Activated T-cell treated with anti-CD3 and anti-CD28 coated beads for 48 hours (primary cell): ENCODE measurements around the gene TBCD.

Source experiments
- DNase-seq: peaks from one replicate; pipeline ENCODE4 v3.0.0-alpha.2; 2020; ENCODE audit warnings: low read depth

Gene TBCD

DNA sequence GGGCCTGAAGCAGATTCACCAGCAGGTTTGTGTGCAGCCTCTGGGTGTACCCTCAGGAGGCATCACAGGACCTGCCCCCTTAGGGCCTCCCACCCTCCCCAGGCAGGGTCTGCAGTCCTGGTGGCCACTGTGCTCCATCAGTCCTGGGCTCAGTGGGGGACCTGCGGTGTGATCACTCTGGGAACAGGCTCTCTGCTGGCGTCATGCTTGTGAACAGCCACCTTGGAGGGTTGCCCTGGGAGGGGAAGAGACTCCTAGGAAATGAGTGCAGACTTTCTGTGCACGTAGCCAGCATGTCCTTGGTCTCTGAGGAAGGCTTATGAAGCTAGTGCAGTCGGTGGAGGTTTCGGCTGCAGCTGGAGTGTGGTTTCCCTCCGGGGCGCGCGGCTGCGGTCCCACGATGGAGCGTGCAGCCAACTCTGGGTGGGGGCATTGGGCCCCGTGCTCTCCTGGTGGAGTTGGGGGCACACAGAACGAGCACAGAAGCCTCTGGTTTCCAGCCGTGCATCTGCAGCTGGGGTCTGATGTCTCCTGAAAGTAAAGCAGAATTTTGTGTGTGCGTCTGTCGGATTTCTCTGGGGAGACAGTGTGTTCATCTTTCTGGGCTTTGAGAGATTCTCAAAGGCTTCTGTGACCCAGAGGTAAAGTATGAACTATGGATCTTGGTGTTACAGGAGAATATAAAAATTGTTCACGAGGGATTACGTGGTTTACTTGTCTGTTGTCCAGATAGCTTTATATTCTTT, 156.1 kb downstream of the TBCD start:
- no peak for DNase-seq

DNA sequence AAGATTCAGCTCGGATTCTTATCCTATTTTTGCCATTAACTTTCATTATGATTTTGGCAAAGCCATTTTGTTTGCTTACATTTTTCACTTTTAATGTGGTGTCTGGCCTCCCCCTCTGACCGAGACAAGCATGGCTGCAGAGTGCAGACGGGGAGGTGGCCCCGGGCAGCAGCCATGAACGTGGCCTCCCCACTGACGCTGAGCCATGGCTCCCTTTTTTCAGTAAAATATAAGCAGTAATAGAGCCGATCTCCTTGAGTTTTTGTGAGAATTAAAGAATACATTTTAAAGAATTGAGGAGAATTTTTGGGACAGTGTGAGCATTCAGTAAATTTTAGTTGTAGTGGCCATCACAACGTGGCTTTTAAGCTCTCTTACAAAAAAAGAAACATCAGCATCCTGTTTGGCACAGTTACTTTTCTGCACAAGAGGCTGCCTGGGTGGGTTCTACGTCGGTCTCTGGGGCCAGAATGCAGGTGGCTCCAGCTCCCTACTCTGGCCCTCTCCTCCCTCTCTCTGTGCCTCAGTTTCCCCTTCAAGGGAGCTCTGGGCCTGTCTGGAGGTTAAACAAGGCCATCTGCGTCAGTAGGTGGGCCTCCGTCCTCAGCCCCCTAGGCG, 156.8 kb downstream of the TBCD start:
- DNase-seq, result no peak

DNA sequence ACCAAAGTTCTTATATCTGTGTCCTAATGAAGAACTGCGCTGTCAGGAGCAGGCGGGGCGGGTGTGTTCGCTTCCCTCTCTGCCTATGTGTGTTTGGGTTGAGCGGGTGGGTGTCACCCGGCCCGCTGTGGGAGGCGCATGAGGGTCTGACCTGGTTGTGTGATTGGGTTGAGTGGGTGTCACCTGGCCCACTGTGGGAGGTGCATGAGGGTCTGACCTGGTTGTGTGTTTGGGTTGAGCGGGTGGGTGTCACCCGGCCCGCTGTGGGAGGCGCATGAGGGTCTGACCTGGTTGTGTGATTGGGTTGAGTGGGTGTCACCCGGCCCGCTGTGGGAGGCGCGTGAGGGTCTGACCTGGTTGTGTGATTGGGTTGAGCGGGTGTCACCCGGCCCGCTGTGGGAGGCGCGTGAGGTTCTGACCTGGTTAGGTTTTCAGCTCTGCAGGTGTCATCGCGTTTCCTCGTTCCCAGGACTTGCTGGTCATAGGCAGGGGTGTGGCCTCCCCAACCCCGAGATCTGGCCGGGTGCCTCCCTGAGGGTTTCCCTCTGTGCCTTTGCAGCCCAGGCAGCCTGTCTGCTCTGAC, 157.5 kb downstream of the TBCD start:
- DNase-seq, result no peak

DNA sequence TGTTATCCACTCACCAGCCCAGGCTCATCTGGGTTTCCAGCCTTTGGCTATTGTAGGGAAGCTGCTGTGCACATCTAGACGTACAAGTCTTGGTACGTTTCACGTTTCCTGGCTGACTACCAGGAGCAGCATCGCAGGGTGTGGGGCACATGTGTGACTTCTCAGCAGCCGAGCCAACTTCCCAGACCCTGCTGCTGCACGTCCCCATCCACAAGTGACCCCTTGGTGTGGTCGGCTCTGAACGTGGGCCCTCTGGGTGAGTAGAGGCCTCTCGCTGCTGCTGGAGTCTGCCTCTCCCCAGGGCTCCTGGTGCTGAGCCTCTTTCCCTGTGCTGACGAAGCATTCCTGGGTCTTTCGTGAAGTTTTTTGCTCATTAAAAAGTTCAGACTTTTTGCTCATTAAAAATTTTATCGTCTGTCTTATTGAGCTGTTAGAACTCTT, 158.2 kb downstream of the TBCD start:
- no peak for DNase-seq

DNA sequence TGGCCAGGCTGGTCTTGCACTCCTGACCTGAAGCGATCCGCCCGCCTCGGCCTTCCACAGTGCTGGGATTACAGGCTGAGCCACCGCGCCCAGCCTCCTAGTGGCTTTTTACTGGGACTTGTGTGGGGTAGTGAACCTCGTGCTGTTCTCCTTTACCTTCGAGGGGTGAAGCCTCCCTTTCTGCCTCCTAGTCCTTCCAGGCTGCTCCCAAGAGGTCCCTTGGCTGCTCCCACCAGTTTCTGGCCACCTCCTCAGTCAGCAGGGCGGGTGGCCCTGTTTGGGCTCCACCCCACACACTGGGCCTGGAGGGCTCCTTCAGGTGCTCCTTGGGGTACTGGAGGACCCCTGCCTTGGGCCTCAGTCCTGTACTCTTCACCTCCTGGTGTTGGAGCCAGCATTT, 158.9 kb downstream of the TBCD start:
- DNase-seq, result no peak

DNA sequence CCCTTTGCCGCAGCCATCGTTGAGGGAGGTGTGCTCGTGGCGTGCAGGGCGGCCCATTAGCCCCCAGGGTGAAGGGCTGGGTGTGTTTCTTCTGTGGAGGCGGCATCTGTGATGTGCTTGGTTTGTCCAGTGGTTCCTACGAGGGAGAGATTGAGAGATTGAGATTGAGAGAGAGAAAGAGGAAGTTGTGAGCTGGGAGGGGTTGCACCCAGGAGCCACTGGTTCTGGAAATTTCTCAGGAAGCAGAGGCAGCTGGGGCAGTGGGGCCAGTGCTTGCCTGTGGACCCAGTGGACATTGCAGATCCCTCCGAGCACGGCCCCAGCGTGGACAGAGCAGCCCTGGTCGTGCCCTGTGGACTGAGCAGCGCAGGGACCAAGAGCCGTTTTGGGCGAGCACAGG, 160.0 kb downstream of the TBCD start:
- no peak for DNase-seq

DNA sequence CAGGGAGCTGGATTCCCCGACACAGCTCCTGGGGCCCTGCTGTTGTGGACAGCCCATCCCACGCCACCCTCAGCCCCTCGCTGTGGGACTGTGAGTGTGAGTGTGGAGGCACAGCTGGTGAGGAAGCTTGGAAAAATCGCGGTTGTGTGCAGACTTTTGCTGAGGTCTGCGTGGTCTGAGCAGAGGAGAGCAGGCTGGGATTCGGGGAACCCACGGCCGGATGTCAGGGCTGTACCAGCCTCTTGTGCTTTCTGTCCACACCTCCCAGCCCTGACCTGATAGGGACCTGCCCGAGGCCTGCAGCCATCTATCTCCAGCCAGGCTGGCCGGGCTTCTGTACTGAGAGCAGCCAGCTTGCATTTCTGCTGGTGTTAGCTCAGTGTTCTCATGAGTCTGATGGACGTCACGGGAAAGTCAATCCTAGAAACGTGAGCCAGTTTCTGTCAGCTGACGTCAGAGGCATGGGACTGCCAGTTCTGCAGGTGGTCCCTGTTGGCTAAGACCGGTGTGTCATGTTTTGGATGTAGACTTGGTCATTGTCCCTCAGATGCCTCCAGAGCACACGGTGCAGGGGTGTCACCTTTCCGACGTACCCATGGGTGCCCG, 160.7 kb downstream of the TBCD start:
- DNase-seq, result no peak

DNA sequence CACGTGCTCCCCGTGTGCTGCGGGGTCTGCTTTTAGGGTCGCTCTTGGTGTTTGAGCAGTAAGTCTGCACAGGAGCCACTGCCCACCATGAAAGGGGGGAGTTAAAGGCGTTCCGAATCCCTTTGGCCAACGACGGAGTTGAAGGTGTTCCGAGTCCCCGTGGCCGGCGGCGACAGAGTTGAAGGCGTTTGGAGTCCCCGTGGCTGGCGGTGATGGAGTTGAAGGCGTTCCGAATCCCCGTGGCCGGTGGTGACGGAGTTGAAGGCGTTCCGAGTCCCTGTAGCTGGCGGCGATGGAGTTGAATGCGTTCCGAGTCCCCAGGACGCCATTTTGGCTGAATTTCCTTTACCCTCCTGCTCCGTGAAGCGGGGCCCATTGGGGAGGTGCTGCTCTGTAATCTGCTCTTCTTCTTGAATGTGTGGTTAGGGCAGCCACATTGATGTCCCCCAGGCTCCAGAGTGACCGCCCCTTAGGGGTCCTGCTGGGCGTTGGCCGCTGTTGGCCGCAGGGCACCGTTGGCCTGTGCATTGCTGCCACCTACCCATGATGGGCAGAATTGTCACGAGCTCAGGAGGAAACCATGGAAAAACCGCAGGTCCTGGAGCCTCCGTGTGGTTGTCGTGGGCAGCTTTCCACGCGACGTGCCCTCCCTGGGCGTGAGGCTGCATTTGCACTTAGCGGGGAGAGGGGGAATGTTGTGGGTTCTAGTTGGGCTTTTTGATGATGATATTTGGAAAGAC, 161.6 kb downstream of the TBCD start:
- DNase-seq, result no peak

DNA sequence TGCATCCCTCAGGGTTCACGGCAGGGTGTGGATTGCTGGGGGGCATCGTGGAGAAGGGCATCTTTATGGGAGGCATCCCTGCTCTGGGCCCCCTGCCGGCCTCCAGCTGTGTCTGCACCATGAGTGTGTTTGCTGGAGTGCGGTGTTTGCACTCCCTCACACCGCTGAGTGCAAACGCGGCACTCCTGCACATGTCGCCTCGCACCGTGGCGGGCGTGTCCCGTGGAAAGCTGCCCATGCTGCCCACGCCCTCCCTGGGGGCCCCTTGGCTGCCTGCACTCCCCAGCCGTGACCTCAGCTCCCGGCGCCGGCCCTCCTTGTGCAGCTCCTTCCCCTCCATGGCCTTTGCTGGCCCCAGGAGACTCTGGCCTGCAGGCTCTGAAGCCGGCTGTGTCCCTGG, 162.5 kb downstream of the TBCD start:
- no peak for DNase-seq

DNA sequence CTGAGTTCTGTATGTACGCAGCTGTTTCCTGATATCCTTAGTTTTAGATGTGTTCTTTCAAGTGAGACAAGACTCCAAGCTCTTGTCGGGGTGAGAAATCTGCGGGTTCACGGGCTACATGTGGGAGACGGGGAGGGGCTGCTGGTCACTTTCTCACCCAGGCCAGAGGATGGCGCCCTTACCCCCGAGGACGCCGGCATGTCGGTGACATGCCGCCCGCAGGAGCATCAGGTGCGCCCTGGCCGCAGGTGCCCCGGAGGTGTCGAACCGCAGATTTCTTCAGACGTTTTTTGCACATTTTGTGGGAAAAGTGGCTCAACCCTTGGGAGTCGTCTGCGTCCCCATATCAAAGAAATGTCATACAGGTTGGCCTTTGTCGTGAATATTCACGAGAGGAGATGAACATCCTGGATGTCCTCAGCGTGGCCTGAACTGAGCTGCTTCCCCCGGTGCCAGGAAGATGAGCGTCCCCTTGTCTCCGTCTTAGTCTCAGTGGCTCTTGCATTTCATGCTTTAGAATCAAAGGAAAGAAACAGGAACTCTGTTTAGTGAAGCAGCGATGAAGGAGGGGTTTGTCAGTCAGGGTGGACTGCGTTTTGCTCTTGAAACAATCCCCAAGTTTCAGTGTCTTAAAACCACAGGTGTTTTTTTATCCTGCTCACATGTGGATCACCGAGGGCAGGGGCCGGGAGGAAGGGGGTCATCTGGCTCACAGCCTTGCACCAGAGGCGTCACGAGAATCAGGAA, 163.3 kb downstream of the TBCD start:
- DNase-seq, result no peak

DNA sequence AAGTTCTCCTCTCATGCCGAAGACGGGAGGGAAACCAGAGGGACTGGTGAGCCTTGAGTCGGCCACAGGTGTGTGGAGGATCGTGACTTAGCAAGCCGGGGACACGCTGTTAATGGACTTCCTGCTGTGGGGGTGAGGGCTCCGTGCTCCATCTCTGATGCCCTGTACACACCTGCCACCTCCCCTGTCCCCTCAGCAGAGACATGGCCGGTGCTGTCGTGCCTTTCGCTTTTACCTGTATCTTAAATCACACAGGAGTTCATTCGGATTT, 163.8 kb downstream of the TBCD start:
- no peak for DNase-seq

DNA sequence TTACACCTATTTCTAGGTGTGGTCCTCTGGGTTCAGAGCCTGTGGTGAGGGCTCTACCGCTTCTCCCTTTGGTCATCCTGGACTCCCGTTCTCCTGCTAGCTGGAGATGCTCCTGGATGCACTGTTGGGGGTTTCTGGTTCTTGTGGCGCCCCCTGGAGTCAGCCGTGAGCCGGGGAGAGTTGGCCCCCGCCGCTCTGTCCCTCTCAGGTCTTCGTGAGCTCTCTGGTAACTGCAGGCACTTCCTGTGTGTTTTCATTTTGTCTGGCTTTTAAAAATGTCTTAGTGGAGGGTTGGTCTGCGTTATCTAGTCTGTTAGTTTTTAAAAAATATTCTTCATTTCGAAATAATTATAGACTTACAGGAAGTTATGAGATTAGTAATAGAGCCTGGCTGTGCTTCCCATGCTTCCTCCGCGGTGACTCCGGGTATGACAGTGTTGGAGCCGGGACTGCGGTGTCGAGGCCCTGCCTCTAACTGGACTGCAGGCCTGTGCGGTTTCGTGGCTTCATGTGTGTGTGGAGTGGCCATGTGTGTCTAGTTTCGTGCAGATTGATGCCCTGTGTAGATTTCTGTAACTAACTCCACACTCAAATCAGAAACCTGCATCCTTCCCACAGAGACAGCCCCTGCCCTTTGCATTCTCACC, 166.0 kb downstream of the TBCD start:
- peak; percentile 29 for DNase-seq

DNA sequence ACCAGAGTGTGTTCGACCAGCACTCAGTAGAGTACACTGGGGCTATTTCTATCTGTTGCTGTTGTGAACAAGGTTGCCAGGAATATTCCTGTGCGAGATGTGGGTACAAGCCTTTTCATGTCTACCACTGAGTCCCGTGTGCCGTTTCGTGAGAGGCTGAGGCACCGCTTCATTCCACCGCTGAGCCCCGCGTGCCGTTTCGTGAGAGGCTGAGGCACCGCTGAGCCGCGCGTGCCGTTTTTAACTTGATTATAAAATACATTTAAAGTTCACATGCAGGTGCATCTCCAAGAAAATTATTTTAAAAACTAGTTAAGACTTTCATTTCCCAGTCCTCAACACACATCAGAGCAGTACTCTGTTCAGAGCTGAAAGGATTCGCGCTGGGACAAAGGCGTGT, 166.6 kb downstream of the TBCD start:
- DNase-seq, result no peak

DNA sequence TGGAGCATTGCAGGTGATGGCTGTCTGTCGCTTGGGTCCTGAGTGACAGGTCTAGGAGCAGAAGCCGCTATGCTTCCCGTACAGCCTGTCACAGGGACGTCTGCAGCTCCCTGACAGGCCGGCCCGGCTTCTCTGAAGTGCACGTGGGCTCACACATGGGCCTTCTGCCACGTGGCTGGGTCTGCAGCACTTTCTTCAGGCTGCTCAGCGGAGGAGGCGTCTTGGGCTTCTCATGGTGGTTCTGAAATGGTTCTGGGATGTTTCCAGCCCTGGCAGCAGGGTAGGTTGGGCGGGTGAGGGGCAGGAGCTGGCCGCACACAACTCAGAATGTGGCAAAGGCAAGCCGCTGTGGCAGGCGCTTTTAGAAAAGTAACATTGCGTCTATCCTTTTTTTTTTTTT, 168.3 kb downstream of the TBCD start:
- no peak for DNase-seq

DNA sequence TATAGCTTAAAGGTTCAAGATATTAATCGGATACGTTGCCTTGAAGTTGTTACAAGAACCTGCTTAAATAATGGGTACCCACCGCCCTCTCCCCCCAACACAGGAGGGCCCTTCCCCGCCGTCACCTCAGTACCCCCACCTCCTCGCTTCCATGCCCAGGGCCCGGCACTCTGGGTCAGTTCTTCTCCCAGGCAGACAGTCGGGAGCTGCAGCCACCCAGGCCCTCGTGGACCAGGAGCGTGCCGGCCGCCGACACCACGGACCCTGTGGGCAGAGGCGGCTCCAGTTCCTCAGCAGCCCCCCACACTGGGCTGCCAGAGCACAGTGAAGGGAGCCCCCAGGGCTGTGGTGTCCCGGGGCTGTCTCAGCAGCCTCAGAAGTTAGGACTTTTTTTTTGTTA, 168.8 kb downstream of the TBCD start:
- no peak for DNase-seq

DNA sequence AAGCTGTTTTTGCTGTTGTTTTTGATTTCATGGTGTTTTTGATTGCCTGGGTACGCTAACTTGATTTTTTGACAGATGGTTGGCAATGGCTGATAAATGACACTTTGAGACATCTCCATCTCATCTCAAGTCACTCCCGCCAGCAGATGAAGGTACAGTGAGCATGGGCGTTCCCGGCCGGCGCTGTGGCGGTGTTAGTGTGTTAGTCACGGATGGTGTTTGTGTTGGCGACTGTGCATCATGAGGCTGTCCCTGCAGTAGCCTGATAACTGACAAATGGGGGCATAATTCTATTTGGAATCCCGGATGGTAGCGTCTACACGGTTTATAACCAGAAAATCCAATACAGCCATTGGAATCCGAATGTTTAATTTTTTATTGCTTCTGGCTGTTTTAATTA, 169.6 kb downstream of the TBCD start:
- no peak for DNase-seq

DNA sequence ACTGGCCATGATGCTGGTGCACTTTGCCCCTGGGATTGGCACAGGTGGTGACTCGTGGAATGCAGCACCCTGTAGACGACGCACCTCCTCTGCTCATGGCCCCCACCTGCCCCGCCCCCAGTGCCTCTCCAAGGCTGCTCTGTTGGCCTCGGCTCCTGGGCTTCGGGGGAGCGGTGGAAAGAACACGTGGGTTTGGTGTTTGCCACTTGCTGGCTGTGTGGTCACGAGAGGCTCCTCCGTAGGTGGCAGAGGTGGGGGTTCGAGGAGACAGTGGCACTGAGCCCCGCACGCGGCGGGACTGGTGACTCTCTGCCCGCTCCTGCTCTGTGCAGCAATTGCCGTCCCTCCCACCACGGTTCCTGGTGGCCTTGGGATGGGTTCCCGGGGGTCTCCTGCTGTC, 170.8 kb downstream of the TBCD start:
- DNase-seq, result no peak

DNA sequence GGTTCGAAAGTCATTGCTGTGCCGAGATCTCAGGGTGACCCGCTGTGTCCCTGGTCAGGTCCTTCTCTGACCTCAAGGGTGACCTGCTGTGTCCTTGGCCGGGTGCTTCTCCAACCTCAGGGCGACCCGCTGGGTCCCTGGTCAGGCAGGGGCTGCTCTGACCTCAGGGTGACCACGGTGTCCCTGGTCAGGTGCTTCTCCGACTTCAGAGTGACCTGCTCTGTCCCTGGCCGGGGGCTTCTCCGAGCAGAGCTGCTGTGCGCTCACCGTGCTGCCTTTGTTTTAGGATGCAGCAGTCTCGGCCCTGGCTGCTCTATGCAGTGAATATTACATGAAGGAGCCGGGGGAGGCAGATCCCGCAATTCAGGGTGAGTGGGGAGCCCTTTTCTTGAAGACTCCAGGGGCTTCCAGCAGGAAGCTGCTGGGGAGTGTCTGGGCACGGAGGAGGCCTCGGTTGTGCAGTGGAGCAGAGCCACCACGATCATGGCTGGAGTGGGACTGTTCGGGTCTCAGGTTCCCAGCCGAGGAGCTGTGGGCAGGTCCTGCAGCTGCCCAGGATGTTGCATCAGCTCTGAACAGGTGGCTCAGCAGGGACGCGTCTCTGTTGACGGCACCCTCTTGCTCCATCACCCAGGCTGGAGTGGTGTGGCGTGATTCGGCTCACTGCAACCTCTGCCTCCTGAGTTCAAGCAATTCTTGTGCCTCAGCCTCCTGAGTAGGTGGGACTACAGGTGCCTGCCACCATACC, 171.7 kb downstream of the TBCD start:
- DNase-seq, result no peak

DNA sequence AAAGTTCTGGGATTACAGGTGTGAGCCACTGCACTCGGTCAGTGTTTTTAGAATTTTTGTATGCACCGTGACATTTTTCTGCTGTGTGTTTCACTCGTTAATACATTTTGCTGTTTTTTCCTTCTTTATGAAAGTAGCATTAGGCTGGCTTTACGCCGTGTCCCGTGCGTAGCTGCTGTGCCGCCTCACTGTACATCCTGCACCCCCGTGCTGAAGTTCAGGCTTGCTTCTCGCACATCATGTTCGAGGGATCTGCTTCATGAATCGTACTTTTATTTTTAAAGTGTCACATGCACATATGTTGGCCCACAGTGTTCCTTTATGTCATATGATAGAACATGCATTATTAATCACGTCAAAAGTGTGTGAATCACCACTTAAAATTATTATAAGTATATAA, 172.3 kb downstream of the TBCD start:
- DNase-seq, result no peak

DNA sequence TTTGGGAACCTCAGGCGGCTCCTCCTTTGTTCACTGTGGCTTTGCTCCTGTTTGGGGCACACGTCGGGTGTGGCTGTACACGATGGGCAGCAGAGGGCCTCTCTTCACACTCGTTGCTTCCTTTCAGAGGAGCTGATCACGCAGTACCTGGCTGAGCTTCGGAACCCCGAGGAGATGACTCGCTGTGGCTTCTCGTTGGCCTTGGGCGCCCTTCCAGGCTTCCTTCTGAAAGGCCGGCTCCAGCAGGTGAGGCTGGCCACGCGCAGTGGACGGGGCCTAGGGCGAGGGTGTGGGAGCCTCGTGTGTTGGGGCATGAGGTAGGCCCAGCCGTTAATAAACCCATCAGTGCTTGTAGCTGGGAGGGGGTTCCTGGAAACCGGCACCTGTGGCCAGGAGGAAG, 172.9 kb downstream of the TBCD start:
- DNase-seq, result no peak

DNA sequence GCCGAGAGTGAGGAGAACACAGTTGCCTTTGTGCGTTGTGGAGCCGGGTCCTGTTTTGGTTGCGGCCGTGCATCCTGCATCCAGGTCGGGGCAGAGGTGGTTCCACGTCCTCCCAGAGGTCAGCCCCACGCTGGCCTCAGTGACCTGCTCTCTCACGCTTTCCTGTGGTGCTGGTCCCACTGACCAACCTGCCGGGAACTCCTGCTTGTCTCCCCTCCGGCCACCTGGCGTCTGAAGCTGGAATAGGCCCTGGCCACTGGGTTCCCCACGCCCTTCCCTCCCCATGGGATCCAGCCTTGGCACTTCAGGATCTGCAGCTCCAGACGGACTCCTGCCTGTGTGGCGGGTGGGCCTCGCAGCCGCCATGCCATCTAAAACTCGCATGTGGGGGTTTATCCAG, 173.5 kb downstream of the TBCD start:
- no peak for DNase-seq
